Measurements from ENCODE around the gene ADGRG3.

ADGRG3 gene

GRCh38 chr16:57626420-57627170, 41.5 kb upstream of the ADGRG3 start:
- TF ChIP-seq TAF1 (IDR thresholded peaks at IDR 0.05; ENCODE audit: borderline replicate concordance, low read depth, low read length) = no peak
- TF ChIP-seq POLR2AphosphoS5 (IDR thresholded peaks at IDR 0.05; ENCODE audit: low read depth, low read length) = no peak
- TF ChIP-seq POLR2A (IDR thresholded peaks at IDR 0.05; ENCODE audit: low read depth, low read length) = no peak
- DNase-seq (ENCODE audit: insufficient read length) (no peak), FAIRE-seq (no peak)

GRCh38 chr16:57627184-57627871, 40.8 kb upstream of the ADGRG3 start:
- no peak for DNase-seq (ENCODE audit: insufficient read length)
- TF ChIP-seq POLR2AphosphoS5 (IDR thresholded peaks at IDR 0.05; ENCODE audit: low read depth, low read length) (no peak), TAF1 (IDR thresholded peaks at IDR 0.05; ENCODE audit: borderline replicate concordance, low read depth, low read length) (no peak), POLR2A (IDR thresholded peaks at IDR 0.05; ENCODE audit: low read depth, low read length) (no peak)
- FAIRE-seq = no peak

DNA sequence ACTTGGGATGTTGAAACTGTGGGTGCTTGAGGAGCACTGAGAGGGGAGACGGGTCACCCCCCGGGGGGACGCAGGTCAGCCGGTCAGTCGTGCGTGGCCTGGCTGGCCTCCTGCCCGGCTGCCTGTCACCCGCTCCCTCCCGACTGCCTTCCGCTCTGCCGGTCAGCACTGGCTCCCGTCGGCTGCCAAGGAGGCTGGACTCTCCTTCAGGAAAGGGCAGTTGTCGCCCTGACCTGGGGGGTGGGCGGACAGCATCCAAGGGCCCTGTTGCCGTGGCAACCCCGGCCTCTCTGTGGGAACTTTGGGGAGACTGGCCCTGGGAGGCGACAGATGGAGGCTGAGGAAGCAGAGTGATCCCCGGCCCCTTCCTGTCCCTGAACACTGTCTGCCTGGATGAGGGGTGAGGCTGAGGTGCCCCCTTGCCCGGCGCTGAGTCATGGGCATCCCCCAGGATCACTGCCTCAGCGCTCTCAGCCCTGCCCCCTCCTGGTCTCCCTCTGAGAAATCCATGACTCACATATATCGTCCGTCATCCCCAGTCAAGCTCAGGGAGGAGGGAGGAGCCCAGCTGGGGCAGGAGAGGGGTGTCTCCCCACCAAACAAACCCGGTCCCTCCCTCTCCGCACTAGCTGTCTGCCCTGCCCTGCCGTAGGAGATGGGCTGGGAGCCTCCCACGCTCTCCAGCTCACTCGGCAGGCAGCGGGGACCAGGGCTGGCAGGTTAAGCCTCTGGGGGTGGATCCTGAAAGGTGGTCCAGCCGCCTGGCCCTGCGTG, 39.9 kb upstream of the ADGRG3 start, which contains the start of gene ADGRG1:
Gene ADGRG1, plus strand, starts transcription at position 623 of the 774 bp plus-strand sequence. CDS start 21,658 bp downstream, outside the sequence.
- FAIRE-seq (no peak), DNase-seq (ENCODE audit: insufficient read length) (no peak)
- TF ChIP-seq POLR2A (IDR thresholded peaks at IDR 0.05; ENCODE audit: low read depth, low read length) = no peak
- no peak for TF ChIP-seq TAF1 (IDR thresholded peaks at IDR 0.05; ENCODE audit: borderline replicate concordance, low read depth, low read length)
- no peak for TF ChIP-seq POLR2AphosphoS5 (IDR thresholded peaks at IDR 0.05; ENCODE audit: low read depth, low read length)

- FAIRE-seq (no peak), DNase-seq (ENCODE audit: insufficient read length) (no peak)
- TF ChIP-seq POLR2AphosphoS5 (IDR thresholded peaks at IDR 0.05; ENCODE audit: low read depth, low read length) = no peak
- TF ChIP-seq TAF1 (IDR thresholded peaks at IDR 0.05; ENCODE audit: borderline replicate concordance, low read depth, low read length) = no peak
- no peak for TF ChIP-seq POLR2A (IDR thresholded peaks at IDR 0.05; ENCODE audit: low read depth, low read length)
These were observed 39.3 kb upstream of the ADGRG3 start for GRCh38 chr16:57628783-57629293.

DNA sequence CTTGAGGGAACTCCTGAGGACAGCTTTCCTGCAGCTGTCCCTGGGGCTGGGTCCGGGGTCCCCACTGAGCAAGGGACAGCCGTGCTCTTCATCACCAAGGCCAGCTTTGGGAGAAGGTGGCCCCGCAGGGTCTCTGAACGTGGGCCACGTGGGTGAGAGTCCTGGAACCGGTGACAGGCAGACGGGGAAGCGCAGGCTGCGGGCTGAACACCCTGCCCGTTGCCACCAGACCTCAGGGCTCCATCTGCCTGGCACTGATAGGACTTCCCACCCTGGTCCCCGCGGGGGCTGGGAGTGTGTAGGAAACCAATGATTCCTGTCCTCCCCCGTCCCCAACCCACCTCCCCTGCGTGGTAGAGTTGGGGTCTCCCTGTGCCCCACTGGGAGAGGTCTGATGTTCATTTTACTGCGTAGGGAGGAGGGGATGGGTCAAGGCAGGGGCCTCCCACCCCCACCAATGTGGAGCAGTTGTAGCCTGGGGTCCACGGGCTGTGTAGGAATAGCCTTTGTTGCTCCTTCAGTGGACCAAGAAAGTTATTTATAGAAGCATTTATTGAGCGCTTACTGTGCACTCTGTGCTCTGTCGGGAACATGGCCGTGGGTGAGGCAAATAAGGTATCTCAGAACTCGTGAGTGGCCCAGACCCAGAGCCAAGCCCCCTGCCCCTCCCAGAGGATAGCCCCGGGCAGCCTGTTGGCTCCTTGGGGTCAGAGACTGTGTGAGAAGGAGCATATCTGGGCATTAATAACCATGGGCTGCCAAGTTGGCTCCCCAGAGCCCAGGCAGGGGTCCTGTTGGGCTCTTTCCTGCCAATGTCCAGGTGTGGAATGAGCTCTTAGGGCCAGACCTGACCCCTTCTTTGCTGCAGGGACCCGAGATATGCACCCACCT, 38.3 kb upstream of the ADGRG3 start:
- FAIRE-seq (no peak), DNase-seq (ENCODE audit: insufficient read length) (no peak)
- TF ChIP-seq POLR2A (IDR thresholded peaks at IDR 0.05; ENCODE audit: low read depth, low read length) (no peak), POLR2AphosphoS5 (IDR thresholded peaks at IDR 0.05; ENCODE audit: low read depth, low read length) (no peak), TAF1 (IDR thresholded peaks at IDR 0.05; ENCODE audit: borderline replicate concordance, low read depth, low read length) (no peak)

DNA sequence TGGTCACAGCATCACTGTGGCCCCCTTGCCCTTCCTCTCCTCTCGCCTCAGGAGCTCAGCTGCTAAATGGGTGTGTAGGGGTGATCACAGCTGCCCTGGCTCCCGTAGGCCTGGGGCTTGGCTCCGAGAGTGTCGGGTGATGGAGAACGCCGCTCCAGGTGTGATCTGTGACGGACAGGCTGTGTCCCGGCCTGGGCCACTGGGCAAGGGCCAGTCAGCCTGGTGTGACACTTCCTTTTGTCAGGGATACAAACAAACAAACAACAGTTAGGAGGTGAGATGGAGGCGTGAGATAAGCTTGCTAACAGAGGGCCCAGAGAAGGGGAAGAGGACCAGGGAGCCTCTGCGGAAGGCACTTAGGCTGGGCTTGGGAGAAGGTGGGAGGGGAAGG, 37.7 kb upstream of the ADGRG3 start:
- DNase-seq (ENCODE audit: insufficient read length) (no peak), FAIRE-seq (no peak)
- TF ChIP-seq TAF1 (IDR thresholded peaks at IDR 0.05; ENCODE audit: borderline replicate concordance, low read depth, low read length) (no peak), POLR2A (IDR thresholded peaks at IDR 0.05; ENCODE audit: low read depth, low read length) (no peak), POLR2AphosphoS5 (IDR thresholded peaks at IDR 0.05; ENCODE audit: low read depth, low read length) (no peak)

- TF ChIP-seq POLR2A (IDR thresholded peaks at IDR 0.05; ENCODE audit: low read depth, low read length) (no peak), POLR2AphosphoS5 (IDR thresholded peaks at IDR 0.05; ENCODE audit: low read depth, low read length) (no peak), TAF1 (IDR thresholded peaks at IDR 0.05; ENCODE audit: borderline replicate concordance, low read depth, low read length) (no peak)
- FAIRE-seq (no peak), DNase-seq (ENCODE audit: insufficient read length) (no peak)
These were observed 36.9 kb upstream of the ADGRG3 start for GRCh38 chr16:57630931-57631845.

- TF ChIP-seq POLR2AphosphoS5 (IDR thresholded peaks at IDR 0.05; ENCODE audit: low read depth, low read length) (no peak), TAF1 (IDR thresholded peaks at IDR 0.05; ENCODE audit: borderline replicate concordance, low read depth, low read length) (no peak), POLR2A (IDR thresholded peaks at IDR 0.05; ENCODE audit: low read depth, low read length) (no peak)
- no peak for DNase-seq (ENCODE audit: insufficient read length)
- no peak for FAIRE-seq
These were observed 35.5 kb upstream of the ADGRG3 start for GRCh38 chr16:57632568-57632967.

GRCh38 chr16:57633383-57634064, 34.6 kb upstream of the ADGRG3 start:
- FAIRE-seq (no peak), DNase-seq (ENCODE audit: insufficient read length) (no peak)
- TF ChIP-seq POLR2A (IDR thresholded peaks at IDR 0.05; ENCODE audit: low read depth, low read length) (no peak), TAF1 (IDR thresholded peaks at IDR 0.05; ENCODE audit: borderline replicate concordance, low read depth, low read length) (no peak), POLR2AphosphoS5 (IDR thresholded peaks at IDR 0.05; ENCODE audit: low read depth, low read length) (no peak)

Measured in GM12892 (cell line).